Subcutaneous abdominal adipose tissue (tissue), 5 donors: ENCODE measurements around the gene SLC35F2.

Experiments
- H3K27ac ChIP-seq: one replicate; pipeline ENCODE4 v1.7.0; 2013; ENCODE audit warnings: low read depth, mild to moderate bottlenecking, inconsistent platforms, low read length, moderate library complexity
- H3K27me3 ChIP-seq, 5 donors: one replicate each; pipeline ENCODE4 v1.7.0; 2013; ENCODE audit warnings: low read length in 5 of 5, inconsistent platforms in 1 of 5; ENCODE audit not compliant: control insufficient read depth in 5 of 5, insufficient read depth in 4 of 5
- H3K36me3 ChIP-seq, 5 donors: one replicate each; pipeline ENCODE4 v1.7.0; 2013; ENCODE audit warnings: low read length in 5 of 5; ENCODE audit not compliant: control insufficient read depth in 5 of 5, insufficient read depth in 5 of 5
- H3K4me1 ChIP-seq, 5 donors: one replicate each; pipeline ENCODE4 v1.7.0; 2013; ENCODE audit warnings: low read length in 5 of 5, mild to moderate bottlenecking in 3 of 5, moderate library complexity in 1 of 5; ENCODE audit not compliant: control insufficient read depth in 5 of 5, insufficient read depth in 5 of 5
- H3K4me3 ChIP-seq, 5 donors: one replicate each; pipeline ENCODE4 v1.7.0; 2013; ENCODE audit warnings: low read length in 5 of 5, low read depth in 1 of 5
- H3K9ac ChIP-seq, 5 donors: one replicate each; pipeline ENCODE4 v1.7.0; 2013; ENCODE audit warnings: low read length in 5 of 5, mild to moderate bottlenecking in 4 of 5, moderate library complexity in 3 of 5
- H3K9me3 ChIP-seq, 5 donors: one replicate each; pipeline ENCODE4 v1.7.0; 2013; ENCODE audit warnings: low read length in 5 of 5; ENCODE audit not compliant: control insufficient read depth in 5 of 5
- donor health status: healthy.
- donor health status: healthy.
- donor health status: healthy.
- donor health status: healthy.
- donor health status: healthy.

The SLC35F2 gene

GRCh38 chr11:107747622-107748021 is 111.0 kb downstream of the SLC35F2 start:
- Histone ChIP-seq H3K9me3 (no peaks in the 10 kb centered on the region), H3K4me3 (no peak overlapping the region), H3K27me3 (peaks cover 0 to 3% (median 0%) of the 10 kb centered on the region in 5 donors), H3K27ac (no peak overlapping the region), H3K9ac (no peak overlapping the region), H3K4me1 (no peaks in the 10 kb centered on the region), H3K36me3 (no peaks in the 10 kb centered on the region)

- Histone ChIP-seq H3K9ac (no peak overlapping the region), H3K27me3 (peaks cover 0 to 3% (median 0%) of the 10 kb centered on the region in 5 donors), H3K36me3 (no peaks in the 10 kb centered on the region), H3K9me3 (peaks cover 0 to 3% (median 0%) of the 10 kb centered on the region in 5 donors), H3K27ac (no peak overlapping the region), H3K4me1 (no peaks in the 10 kb centered on the region), H3K4me3 (no peak overlapping the region)
Observed at GRCh38 chr11:107744736-107745135, 113.9 kb downstream of the SLC35F2 start.

GRCh38 chr11:107743191-107743590 is 115.4 kb downstream of the SLC35F2 start:
- Histone ChIP-seq H3K4me3 (no peak overlapping the region), H3K27ac (no peak overlapping the region), H3K27me3 (peaks cover 0 to 3% (median 0%) of the 10 kb centered on the region in 5 donors), H3K4me1 (no peaks in the 10 kb centered on the region), H3K9ac (no peak overlapping the region), H3K36me3 (no peaks in the 10 kb centered on the region), H3K9me3 (peaks cover 0 to 8% (median 0%) of the 10 kb centered on the region in 5 donors)

GRCh38 chr11:107741044-107741823 is 117.4 kb downstream of the SLC35F2 start:
- H3K4me1 ChIP-seq = no peaks in the 10 kb centered on the region
- peaks cover 0 to 3% (median 0%) of the 10 kb centered on the region in 5 donors for H3K27me3 ChIP-seq
- no peaks in the 10 kb centered on the region for H3K36me3 ChIP-seq
- no peak overlapping the region for H3K4me3 ChIP-seq
- no peak overlapping the region for H3K27ac ChIP-seq
- H3K9me3 ChIP-seq = peaks cover 0 to 8% (median 0%) of the 10 kb centered on the region in 5 donors
- no peak overlapping the region for H3K9ac ChIP-seq
